ENCODE measurements around the gene ZNF566. TPM values are rescaled to one million over a fixed set of nuclear protein-coding genes. Genes with fewer than 3 reads are reported as not detected.

ZNF566 gene
- polyA plus RNA-seq (2013, experiment 1 of 2) = 7.5 TPM
- 7.4 TPM for polyA plus RNA-seq (2013, experiment 2 of 2)

- Histone ChIP-seq H3K79me1 (ENCODE audit: low read length) (peaks cover 3% of the 10 kb centered on the region), H3K4ac (ENCODE audit: low read depth, low read length) (peak within 1 kb of the TSS; percentile 93), H3K36me3 (ENCODE audit: control insufficient read depth, insufficient read depth, low read length) (no peaks in the 10 kb centered on the region), H2BK15ac (replicated peaks; ENCODE audit: low read depth) (no peak within 1 kb of the TSS), H2AK5ac (ENCODE audit: low read length) (no peak within 1 kb of the TSS), H3K9ac (ENCODE audit: low read length) (peak within 1 kb of the TSS; percentile 99), H4K8ac (ENCODE audit: low read depth, low read length) (no peak within 1 kb of the TSS), H3K4me3 (ENCODE audit: low read length) (peak within 1 kb of the TSS; percentile 74), H3K27ac (ENCODE audit: low read depth, low read length) (peak within 1 kb of the TSS; percentile 40), H3K23ac (ENCODE audit: low read length) (peak within 1 kb of the TSS; percentile 100), H2BK120ac (ENCODE audit: low read depth, low read length) (no peak within 1 kb of the TSS), H3K18ac (ENCODE audit: low read length) (peak within 1 kb of the TSS; percentile 70), H4K5ac (ENCODE audit: low read length) (peak within 1 kb of the TSS; percentile 78), H3K4me2 (ENCODE audit: low read length) (peak within 1 kb of the TSS; percentile 99), H2BK5ac (ENCODE audit: low read length) (peak within 1 kb of the TSS; percentile 58), H3K4me1 (ENCODE audit: control insufficient read depth, low read depth, low read length) (no peaks in the 10 kb centered on the region), H3K79me2 (ENCODE audit: control insufficient read depth, insufficient read depth, low read length) (peaks cover 7% of the 10 kb centered on the region), H3K27me3 (ENCODE audit: insufficient read depth, low read length, poor library complexity) (no peaks in the 10 kb centered on the region), H3K56ac (ENCODE audit: low read length) (peak within 1 kb of the TSS; percentile 100)
- WGBS (ENCODE audit: extremely low coverage, insufficient coverage, low lambda C conversion rate) = no CpG with 5 or more reads among the region's 53 CpGs
- DNase-seq = peak; percentile 100
Measured at GRCh38 chr19:36489118-36489919, at the start of gene ZNF566. ZNF566 (minus strand) TSS chr19:36489561; CDS start chr19:36476557, 13,004 bp downstream.

GRCh38 chr19:36528921-36529518 lies 39.7 kb upstream of the ZNF566 start:
- peak overlapping the region; percentile 74 for H2AK5ac ChIP-seq (ENCODE audit: low read length)
- peak overlapping the region; percentile 59 for H3K23ac ChIP-seq (ENCODE audit: low read length)
- H3K79me2 ChIP-seq (ENCODE audit: control insufficient read depth, insufficient read depth, low read length) = peaks cover 26% of the 10 kb centered on the region
- H3K4me1 ChIP-seq (ENCODE audit: control insufficient read depth, low read depth, low read length) = peaks cover 4% of the 10 kb centered on the region
- no peak overlapping the region for H4K8ac ChIP-seq (ENCODE audit: low read depth, low read length)
- H3K27me3 ChIP-seq (ENCODE audit: insufficient read depth, low read length, poor library complexity) = no peaks in the 10 kb centered on the region
- DNase-seq = peak; percentile 57
- no peak overlapping the region for H3K27ac ChIP-seq (ENCODE audit: low read depth, low read length)
- H3K4ac ChIP-seq (ENCODE audit: low read depth, low read length) = no peak overlapping the region
- H2BK15ac ChIP-seq (replicated peaks; ENCODE audit: low read depth) = no peak overlapping the region
- peak overlapping the region; percentile 78 for H3K9ac ChIP-seq (ENCODE audit: low read length)
- H3K18ac ChIP-seq (ENCODE audit: low read length) = no peak overlapping the region
- no CpG with 5 or more reads among the region's 12 CpGs for WGBS (ENCODE audit: extremely low coverage, insufficient coverage, low lambda C conversion rate)
- no peak overlapping the region for H2BK120ac ChIP-seq (ENCODE audit: low read depth, low read length)
- H3K4me3 ChIP-seq (ENCODE audit: low read length) = peak overlapping the region; percentile 84
- H4K5ac ChIP-seq (ENCODE audit: low read length) = no peak overlapping the region
- no peaks in the 10 kb centered on the region for H3K36me3 ChIP-seq (ENCODE audit: control insufficient read depth, insufficient read depth, low read length)
- H3K79me1 ChIP-seq (ENCODE audit: low read length) = peaks cover 3% of the 10 kb centered on the region
- peak overlapping the region; percentile 8 for H2BK5ac ChIP-seq (ENCODE audit: low read length)
- peak overlapping the region; percentile 93 for H3K56ac ChIP-seq (ENCODE audit: low read length)
- H3K4me2 ChIP-seq (ENCODE audit: low read length) = peak overlapping the region; percentile 97

- Histone ChIP-seq H2BK5ac (ENCODE audit: low read length) (peak within 1 kb of the TSS; percentile 94), H3K79me2 (ENCODE audit: control insufficient read depth, insufficient read depth, low read length) (peaks cover 26% of the 10 kb centered on the region), H3K36me3 (ENCODE audit: control insufficient read depth, insufficient read depth, low read length) (no peaks in the 10 kb centered on the region), H2BK120ac (ENCODE audit: low read depth, low read length) (no peak within 1 kb of the TSS), H3K4me2 (ENCODE audit: low read length) (peak within 1 kb of the TSS; percentile 97), H4K8ac (ENCODE audit: low read depth, low read length) (no peak within 1 kb of the TSS), H3K79me1 (ENCODE audit: low read length) (peaks cover 3% of the 10 kb centered on the region), H3K18ac (ENCODE audit: low read length) (peak within 1 kb of the TSS; percentile 94), H3K9ac (ENCODE audit: low read length) (peak within 1 kb of the TSS; percentile 100), H4K5ac (ENCODE audit: low read length) (peak within 1 kb of the TSS; percentile 84), H3K27me3 (ENCODE audit: insufficient read depth, low read length, poor library complexity) (no peaks in the 10 kb centered on the region), H3K4me1 (ENCODE audit: control insufficient read depth, low read depth, low read length) (peaks cover 4% of the 10 kb centered on the region), H3K23ac (ENCODE audit: low read length) (peak within 1 kb of the TSS; percentile 59), H3K56ac (ENCODE audit: low read length) (peak within 1 kb of the TSS; percentile 100), H2BK15ac (replicated peaks; ENCODE audit: low read depth) (no peak within 1 kb of the TSS), H3K27ac (ENCODE audit: low read depth, low read length) (peak within 1 kb of the TSS; percentile 86), H3K4me3 (ENCODE audit: low read length) (peak within 1 kb of the TSS; percentile 98), H2AK5ac (ENCODE audit: low read length) (peak within 1 kb of the TSS; percentile 74), H3K4ac (ENCODE audit: low read depth, low read length) (peak within 1 kb of the TSS; percentile 63)
- peak; percentile 99 for DNase-seq
- WGBS (ENCODE audit: extremely low coverage, insufficient coverage, low lambda C conversion rate) = no CpG with 5 or more reads among the region's 55 CpGs
Measured at GRCh38 chr19:36528194-36528920, 39.0 kb upstream of the ZNF566 start, which contains the start of gene ZNF260. ZNF260 (minus strand) TSS chr19:36528271; CDS start chr19:36515238, 13,033 bp downstream.

- peaks cover 7% of the 10 kb centered on the region for H3K79me1 ChIP-seq (ENCODE audit: low read length)
- H2BK120ac ChIP-seq (ENCODE audit: low read depth, low read length) = no peak overlapping the region
- H3K18ac ChIP-seq (ENCODE audit: low read length) = peak overlapping the region; percentile 94
- H3K36me3 ChIP-seq (ENCODE audit: control insufficient read depth, insufficient read depth, low read length) = peaks cover 3% of the 10 kb centered on the region
- peak overlapping the region; percentile 86 for H3K27ac ChIP-seq (ENCODE audit: low read depth, low read length)
- H3K4me2 ChIP-seq (ENCODE audit: low read length) = peak overlapping the region; percentile 33
- DNase-seq = no peak
- peaks cover 4% of the 10 kb centered on the region for H3K4me1 ChIP-seq (ENCODE audit: control insufficient read depth, low read depth, low read length)
- WGBS (ENCODE audit: extremely low coverage, insufficient coverage, low lambda C conversion rate) = no CpG with 5 or more reads among the region's 13 CpGs
- H4K5ac ChIP-seq (ENCODE audit: low read length) = no peak overlapping the region
- no peak overlapping the region for H2BK15ac ChIP-seq (replicated peaks; ENCODE audit: low read depth)
- H3K4me3 ChIP-seq (ENCODE audit: low read length) = peak overlapping the region; percentile 98
- peak overlapping the region; percentile 100 for H3K9ac ChIP-seq (ENCODE audit: low read length)
- H3K4ac ChIP-seq (ENCODE audit: low read depth, low read length) = no peak overlapping the region
- H3K56ac ChIP-seq (ENCODE audit: low read length) = peak overlapping the region; percentile 100
- H4K8ac ChIP-seq (ENCODE audit: low read depth, low read length) = no peak overlapping the region
- peaks cover 31% of the 10 kb centered on the region for H3K79me2 ChIP-seq (ENCODE audit: control insufficient read depth, insufficient read depth, low read length)
- H2BK5ac ChIP-seq (ENCODE audit: low read length) = peak overlapping the region; percentile 92
- H3K23ac ChIP-seq (ENCODE audit: low read length) = no peak overlapping the region
- no peaks in the 10 kb centered on the region for H3K27me3 ChIP-seq (ENCODE audit: insufficient read depth, low read length, poor library complexity)
- H2AK5ac ChIP-seq (ENCODE audit: low read length) = no peak overlapping the region
Measured at GRCh38 chr19:36527873-36528193, 38.5 kb upstream of the ZNF566 start.

- H2BK120ac ChIP-seq (ENCODE audit: low read depth, low read length) = no peak overlapping the region
- H3K4ac ChIP-seq (ENCODE audit: low read depth, low read length) = no peak overlapping the region
- no peak overlapping the region for H4K5ac ChIP-seq (ENCODE audit: low read length)
- H3K79me2 ChIP-seq (ENCODE audit: control insufficient read depth, insufficient read depth, low read length) = peaks cover 35% of the 10 kb centered on the region
- no peak overlapping the region for H3K23ac ChIP-seq (ENCODE audit: low read length)
- peaks cover 4% of the 10 kb centered on the region for H3K4me1 ChIP-seq (ENCODE audit: control insufficient read depth, low read depth, low read length)
- H3K4me3 ChIP-seq (ENCODE audit: low read length) = peak overlapping the region; percentile 98
- peak overlapping the region; percentile 80 for H3K56ac ChIP-seq (ENCODE audit: low read length)
- no peak overlapping the region for H2AK5ac ChIP-seq (ENCODE audit: low read length)
- H3K18ac ChIP-seq (ENCODE audit: low read length) = no peak overlapping the region
- H2BK15ac ChIP-seq (replicated peaks; ENCODE audit: low read depth) = no peak overlapping the region
- no CpG with 5 or more reads among the region's 5 CpGs for WGBS (ENCODE audit: extremely low coverage, insufficient coverage, low lambda C conversion rate)
- peaks cover 6% of the 10 kb centered on the region for H3K36me3 ChIP-seq (ENCODE audit: control insufficient read depth, insufficient read depth, low read length)
- H4K8ac ChIP-seq (ENCODE audit: low read depth, low read length) = no peak overlapping the region
- no peak overlapping the region for H3K27ac ChIP-seq (ENCODE audit: low read depth, low read length)
- peaks cover 7% of the 10 kb centered on the region for H3K79me1 ChIP-seq (ENCODE audit: low read length)
- peak overlapping the region; percentile 56 for H3K4me2 ChIP-seq (ENCODE audit: low read length)
- peak overlapping the region; percentile 100 for H3K9ac ChIP-seq (ENCODE audit: low read length)
- no peak overlapping the region for H2BK5ac ChIP-seq (ENCODE audit: low read length)
- no peaks in the 10 kb centered on the region for H3K27me3 ChIP-seq (ENCODE audit: insufficient read depth, low read length, poor library complexity)
- peak; percentile 30 for DNase-seq
Measured at GRCh38 chr19:36527341-36527740, 38.0 kb upstream of the ZNF566 start.
